Thyroid gland (tissue), 4 donors: ENCODE results near the gene GPR119.

ENCODE experiments used
- CTCF ChIP-seq, 6 experiments: fragments of 200-600 bp in 3 of 6; fragments of 450-650 bp in 3 of 6; sonication (generic) in 3 of 6; IDR thresholded peaks; one replicate each; pipeline ENCODE4 v1.5.1; 2016 to 2019; ENCODE audit warnings: antibody characterized with exemption in 6 of 6, mild to moderate bottlenecking in 2 of 6, inconsistent platforms in 1 of 6, moderate library complexity in 1 of 6
- POLR2A ChIP-seq, 2 donors: fragments of 450-650 bp; IDR thresholded peaks; one replicate each; pipeline ENCODE4 v1.6.1; 2017; ENCODE audit warnings: antibody characterized with exemption in 2 of 2, mild to moderate bottlenecking in 2 of 2, moderate library complexity in 1 of 2

DNA sequence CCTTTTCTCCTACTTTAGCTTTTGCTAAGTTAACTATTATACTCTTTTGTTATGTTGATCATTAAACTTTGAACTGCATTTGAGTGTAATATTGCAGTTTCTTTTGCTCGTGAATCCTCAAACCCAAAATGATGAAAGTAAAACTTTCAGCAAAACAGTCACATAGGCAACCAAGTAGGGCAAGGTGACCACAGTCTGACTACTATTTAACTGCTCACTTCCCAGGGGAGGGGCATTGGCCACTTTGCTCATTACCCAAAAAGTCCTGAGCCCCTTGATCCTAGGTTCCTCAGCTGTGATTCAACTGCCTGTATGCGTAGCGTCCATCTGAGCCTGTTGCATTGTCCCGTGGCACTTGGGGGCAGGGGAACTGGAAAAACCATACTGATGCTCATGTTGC lies 33.3 kb upstream of the GPR119 start:
- TF ChIP-seq CTCF (IDR thresholded peaks at IDR 0.05) (no peak), POLR2A (IDR thresholded peaks at IDR 0.05) (no peak)
